ENCODE results near the gene WDR81. TPM values are rescaled to one million over a fixed set of nuclear protein-coding genes. Genes with fewer than 3 reads are reported as not detected.

The WDR81 gene
- total and polyA plus RNA-seq, 2 experiments from 2014 or later: 3.5 to 14.5 TPM

DNA sequence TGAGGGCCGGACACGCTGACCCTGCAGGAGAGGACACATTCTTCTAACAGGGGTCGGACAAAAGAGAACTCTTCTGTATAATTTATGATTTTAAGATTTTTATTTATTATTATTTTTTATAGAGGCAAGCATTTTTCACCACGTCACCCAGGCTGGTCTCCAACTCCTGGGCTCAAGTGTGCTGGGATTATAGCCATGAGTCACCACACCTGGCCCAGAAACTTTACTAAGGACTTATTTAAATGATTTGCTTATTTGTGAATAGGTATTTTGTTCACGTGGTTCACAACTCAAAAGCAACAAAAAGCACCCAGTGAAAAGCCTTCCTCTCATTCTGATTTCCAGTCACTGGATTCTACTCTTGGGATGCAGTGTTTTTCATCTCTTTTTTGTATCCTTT lies 35.0 kb downstream of the WDR81 start (continued):
- TF ChIP-seq POLR2AphosphoS5 (IDR thresholded peaks at IDR 0.05; ENCODE audit: low read depth) (no peak), ZNF331 (CRISPR knock-in tag; IDR thresholded peaks at IDR 0.05; ENCODE audit: low read depth) (no peak), EZH2phosphoT487 (IDR thresholded peaks at IDR 0.05; ENCODE audit: unreplicated experiment) (no peak), ZNF114 (CRISPR knock-in tag; IDR thresholded peaks at IDR 0.05) (no peak)

DNA sequence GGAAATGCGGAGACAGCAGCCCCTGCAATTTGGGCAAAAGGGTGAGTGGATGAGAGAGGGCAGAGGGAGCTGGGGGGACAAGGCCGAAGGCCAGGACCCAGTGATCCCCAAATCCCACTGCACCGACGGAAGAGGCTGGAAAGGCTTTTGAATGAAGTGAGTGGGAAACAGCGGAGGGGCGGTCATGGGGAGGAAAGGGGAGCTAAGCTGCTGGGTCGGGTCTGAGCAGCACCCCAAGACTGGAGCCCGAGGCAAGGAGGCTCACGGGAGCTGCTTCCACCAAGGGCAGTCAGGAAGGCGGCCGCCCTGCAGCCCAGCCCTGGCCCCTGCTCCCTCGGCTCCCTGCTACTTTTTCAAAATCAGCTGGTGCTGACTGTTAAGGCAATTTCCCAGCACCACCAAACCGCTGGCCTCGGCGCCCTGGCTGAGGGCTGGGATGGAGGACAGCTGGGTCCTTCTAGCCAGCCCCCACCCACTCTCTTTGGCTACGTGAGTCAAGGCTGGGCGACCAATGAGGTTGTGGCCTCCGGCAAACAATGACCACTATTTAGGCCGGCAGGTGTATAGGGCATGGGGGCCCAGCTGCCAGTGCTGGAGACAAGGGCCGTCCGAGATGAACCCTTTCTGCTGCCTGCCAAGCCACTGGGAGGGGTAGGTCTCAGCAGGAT lies 37.9 kb downstream of the WDR81 start:
- Histone ChIP-seq H2AFZ (peak overlapping the region; percentile 91), H3K4me3 (peak overlapping the region; percentile 44; the same call in 1 of the 2 replicates), H3K27me3 (ENCODE audit: insufficient read depth) (no peaks in the 10 kb centered on the region), H3K4me1 (ENCODE audit: insufficient read depth) (peaks cover 17% of the 10 kb centered on the region), H3K79me2 (replicated peaks; ENCODE audit: insufficient read depth) (no peaks in the 10 kb centered on the region), H3F3A (replicated peaks; ENCODE audit: low read depth) (peaks cover 9% of the 10 kb centered on the region; the same call in 1 of the 2 replicates), H3K27ac (ENCODE audit: low read depth) (0 out of 2 replicates have a peak overlapping the region, but pooled peaks have one; percentile 45), H3K4me2 (peak overlapping the region; percentile 74), H4K20me1 (replicated peaks; ENCODE audit: insufficient read depth) (no peaks in the 10 kb centered on the region), H3K9me2 (ENCODE audit: insufficient read depth) (no peaks in the 10 kb centered on the region), H3K36me3 (ENCODE audit: insufficient read depth) (no peaks in the 10 kb centered on the region)
- Mint-ChIP-seq H3K36me3 (ENCODE audit: low read depth) (peaks cover under 1% of the 10 kb centered on the region; the same call in 1 of the 3 replicates), H3K27me3 (ENCODE audit: insufficient read depth, low read depth, poor library complexity) (peaks cover 7% of the 10 kb centered on the region), H3K9me3 (no peaks in the 10 kb centered on the region), H3K4me3 (peak overlapping the region; percentile 67), H3K4me1 (peaks cover 23% of the 10 kb centered on the region), H3K27ac (peak overlapping the region; percentile 31; the same call in 1 of the 2 replicates)
- ATAC-seq (peak; percentile 70), DNase-seq (ENCODE audit: low spot score) (peak; percentile 42)
- TF ChIP-seq, protein P1, sequence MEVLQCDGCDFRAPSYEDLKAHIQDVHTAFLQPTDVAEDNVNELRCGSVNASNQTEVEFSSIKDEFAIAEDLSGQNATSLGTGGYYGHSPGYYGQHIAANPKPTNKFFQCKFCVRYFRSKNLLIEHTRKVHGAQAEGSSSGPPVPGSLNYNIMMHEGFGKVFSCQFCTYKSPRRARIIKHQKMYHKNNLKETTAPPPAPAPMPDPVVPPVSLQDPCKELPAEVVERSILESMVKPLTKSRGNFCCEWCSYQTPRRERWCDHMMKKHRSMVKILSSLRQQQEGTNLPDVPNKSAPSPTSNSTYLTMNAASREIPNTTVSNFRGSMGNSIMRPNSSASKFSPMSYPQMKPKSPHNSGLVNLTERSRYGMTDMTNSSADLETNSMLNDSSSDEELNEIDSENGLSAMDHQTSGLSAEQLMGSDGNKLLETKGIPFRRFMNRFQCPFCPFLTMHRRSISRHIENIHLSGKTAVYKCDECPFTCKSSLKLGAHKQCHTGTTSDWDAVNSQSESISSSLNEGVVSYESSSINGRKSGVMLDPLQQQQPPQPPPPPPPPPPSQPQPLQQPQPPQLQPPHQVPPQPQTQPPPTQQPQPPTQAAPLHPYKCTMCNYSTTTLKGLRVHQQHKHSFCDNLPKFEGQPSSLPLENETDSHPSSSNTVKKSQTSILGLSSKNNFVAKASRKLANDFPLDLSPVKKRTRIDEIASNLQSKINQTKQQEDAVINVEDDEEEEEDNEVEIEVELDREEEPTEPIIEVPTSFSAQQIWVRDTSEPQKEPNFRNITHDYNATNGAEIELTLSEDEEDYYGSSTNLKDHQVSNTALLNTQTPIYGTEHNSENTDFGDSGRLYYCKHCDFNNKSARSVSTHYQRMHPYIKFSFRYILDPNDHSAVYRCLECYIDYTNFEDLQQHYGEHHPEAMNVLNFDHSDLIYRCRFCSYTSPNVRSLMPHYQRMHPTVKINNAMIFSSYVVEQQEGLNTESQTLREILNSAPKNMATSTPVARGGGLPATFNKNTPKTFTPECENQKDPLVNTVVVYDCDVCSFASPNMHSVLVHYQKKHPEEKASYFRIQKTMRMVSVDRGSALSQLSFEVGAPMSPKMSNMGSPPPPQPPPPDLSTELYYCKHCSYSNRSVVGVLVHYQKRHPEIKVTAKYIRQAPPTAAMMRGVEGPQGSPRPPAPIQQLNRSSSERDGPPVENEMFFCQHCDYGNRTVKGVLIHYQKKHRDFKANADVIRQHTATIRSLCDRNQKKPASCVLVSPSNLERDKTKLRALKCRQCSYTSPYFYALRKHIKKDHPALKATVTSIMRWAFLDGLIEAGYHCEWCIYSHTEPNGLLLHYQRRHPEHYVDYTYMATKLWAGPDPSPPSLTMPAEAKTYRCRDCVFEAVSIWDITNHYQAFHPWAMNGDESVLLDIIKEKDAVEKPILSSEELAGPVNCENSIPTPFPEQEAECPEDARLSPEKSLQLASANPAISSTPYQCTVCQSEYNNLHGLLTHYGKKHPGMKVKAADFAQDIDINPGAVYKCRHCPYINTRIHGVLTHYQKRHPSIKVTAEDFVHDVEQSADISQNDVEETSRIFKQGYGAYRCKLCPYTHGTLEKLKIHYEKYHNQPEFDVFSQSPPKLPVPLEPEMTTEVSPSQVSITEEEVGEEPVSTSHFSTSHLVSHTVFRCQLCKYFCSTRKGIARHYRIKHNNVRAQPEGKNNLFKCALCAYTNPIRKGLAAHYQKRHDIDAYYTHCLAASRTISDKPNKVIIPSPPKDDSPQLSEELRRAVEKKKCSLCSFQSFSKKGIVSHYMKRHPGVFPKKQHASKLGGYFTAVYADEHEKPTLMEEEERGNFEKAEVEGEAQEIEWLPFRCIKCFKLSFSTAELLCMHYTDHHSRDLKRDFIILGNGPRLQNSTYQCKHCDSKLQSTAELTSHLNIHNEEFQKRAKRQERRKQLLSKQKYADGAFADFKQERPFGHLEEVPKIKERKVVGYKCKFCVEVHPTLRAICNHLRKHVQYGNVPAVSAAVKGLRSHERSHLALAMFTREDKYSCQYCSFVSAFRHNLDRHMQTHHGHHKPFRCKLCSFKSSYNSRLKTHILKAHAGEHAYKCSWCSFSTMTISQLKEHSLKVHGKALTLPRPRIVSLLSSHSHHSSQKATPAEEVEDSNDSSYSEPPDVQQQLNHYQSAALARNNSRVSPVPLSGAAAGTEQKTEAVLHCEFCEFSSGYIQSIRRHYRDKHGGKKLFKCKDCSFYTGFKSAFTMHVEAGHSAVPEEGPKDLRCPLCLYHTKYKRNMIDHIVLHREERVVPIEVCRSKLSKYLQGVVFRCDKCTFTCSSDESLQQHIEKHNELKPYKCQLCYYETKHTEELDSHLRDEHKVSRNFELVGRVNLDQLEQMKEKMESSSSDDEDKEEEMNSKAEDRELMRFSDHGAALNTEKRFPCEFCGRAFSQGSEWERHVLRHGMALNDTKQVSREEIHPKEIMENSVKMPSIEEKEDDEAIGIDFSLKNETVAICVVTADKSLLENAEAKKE (CRISPR knock-in tag; IDR thresholded peaks at IDR 0.05): no peak
- TF ChIP-seq, protein P2, sequence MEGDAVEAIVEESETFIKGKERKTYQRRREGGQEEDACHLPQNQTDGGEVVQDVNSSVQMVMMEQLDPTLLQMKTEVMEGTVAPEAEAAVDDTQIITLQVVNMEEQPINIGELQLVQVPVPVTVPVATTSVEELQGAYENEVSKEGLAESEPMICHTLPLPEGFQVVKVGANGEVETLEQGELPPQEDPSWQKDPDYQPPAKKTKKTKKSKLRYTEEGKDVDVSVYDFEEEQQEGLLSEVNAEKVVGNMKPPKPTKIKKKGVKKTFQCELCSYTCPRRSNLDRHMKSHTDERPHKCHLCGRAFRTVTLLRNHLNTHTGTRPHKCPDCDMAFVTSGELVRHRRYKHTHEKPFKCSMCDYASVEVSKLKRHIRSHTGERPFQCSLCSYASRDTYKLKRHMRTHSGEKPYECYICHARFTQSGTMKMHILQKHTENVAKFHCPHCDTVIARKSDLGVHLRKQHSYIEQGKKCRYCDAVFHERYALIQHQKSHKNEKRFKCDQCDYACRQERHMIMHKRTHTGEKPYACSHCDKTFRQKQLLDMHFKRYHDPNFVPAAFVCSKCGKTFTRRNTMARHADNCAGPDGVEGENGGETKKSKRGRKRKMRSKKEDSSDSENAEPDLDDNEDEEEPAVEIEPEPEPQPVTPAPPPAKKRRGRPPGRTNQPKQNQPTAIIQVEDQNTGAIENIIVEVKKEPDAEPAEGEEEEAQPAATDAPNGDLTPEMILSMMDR (conservative IDR thresholded peaks at IDR 0.05; ENCODE audit: low read depth in 2 of 2): no peak
- TF ChIP-seq JUNB (IDR thresholded peaks at IDR 0.05; ENCODE audit: unreplicated experiment) (no peak), NANOG (IDR thresholded peaks at IDR 0.05; ENCODE audit: borderline replicate concordance) (no peak)
